A549 (cell line): Measurements from ENCODE around the gene ESRRB. TPM values are rescaled to one million over a fixed set of nuclear protein-coding genes. Genes with fewer than 3 reads are reported as not detected.

Source experiments
- ATAC-seq, 2 experiments: fragments of 200-7000 bp in 1 of 2; fragments of >200 bp in 1 of 2; cut with Nextera tagmentation in 1 of 2; cut with Tn5 transposase in 1 of 2; 3 replicates each; pipeline versions ENCODE4 v1.8.0 to v1.9.1; 2018 to 2020; ENCODE audit warnings: mild to moderate bottlenecking in 1 of 2, moderate library complexity in 1 of 2
- CTCF ChIA-PET: fragments of 300-600 bp; sonication (Branson Sonifier 250); formaldehyde crosslinking; extraction: SDS; loops from one replicate; lab custom pipeline; 2021; ENCODE audit warnings: antibody characterized with exemption, inconsistent platforms; lab: Yijun Ruan, JAX
- POLR2A ChIA-PET: fragments of 350-600 bp; formaldehyde crosslinking; extraction: SDS; loops from one replicate; lab custom pipeline; 2021; ENCODE audit warnings: antibody characterized with exemption, inconsistent platforms; lab: Yijun Ruan, JAX
- DNase-seq, 2 experiments: peaks; one replicate each; pipeline versions ENCODE4 v3.0.0 to v3.0.0-alpha.2; 2011 to 2016; ENCODE audit warnings: low read depth in 1 of 2, low spot score in 1 of 2
- FAIRE-seq: peaks from 2 replicates; lab custom pipeline; 2011; peaks lifted over from hg19 to GRCh38; lab: Jason Lieb, UNC
- H3K27ac ChIP-seq, 2 experiments: fragments of >200 bp; sonication (Bioruptor Twin); formaldehyde crosslinking; 3 replicates each; pipeline ENCODE4 v1.5.1; 2016 to 2017
- H3K4me1 ChIP-seq: fragments of >200 bp; sonication (Bioruptor Twin); formaldehyde crosslinking; 3 replicates; pipeline ENCODE4 v1.6.1; 2016
- H3K4me2 ChIP-seq: fragments of >200 bp; sonication (Bioruptor Twin); formaldehyde crosslinking; 3 replicates; pipeline ENCODE4 v1.6.1; 2016
- H3K4me3 ChIP-seq: fragments of >200 bp; sonication (Bioruptor Twin); formaldehyde crosslinking; 3 replicates; pipeline ENCODE4 v1.5.1; 2016
- H3K9me3 ChIP-seq: fragments of >200 bp; sonication (Bioruptor Twin); formaldehyde crosslinking; 3 replicates; pipeline ENCODE4 v1.6.1; 2016
- ATOH8 ChIP-seq: fragments of 250-450 bp; sonication (Bioruptor Pico); IDR thresholded peaks from 2 replicates; pipeline ENCODE4 v1.5.0; 2020; ENCODE audit warnings: low read depth, mild to moderate bottlenecking, moderate library complexity
- BHLHE40 ChIP-seq: IDR thresholded peaks from 2 replicates; pipeline ENCODE4 v1.6.1; 2012; ENCODE audit warnings: low read depth, low read length, inconsistent platforms
- CBX8 ChIP-seq: fragments of 200-600 bp; sonication (generic); IDR thresholded peaks from 2 replicates; pipeline ENCODE4 v1.6.1; 2016
- CEBPB ChIP-seq, 2 experiments: fragments of >200 bp in 1 of 2; sonication (Bioruptor Twin) in 1 of 2; formaldehyde crosslinking in 1 of 2; IDR thresholded peaks; 2 replicates each; pipeline ENCODE4 v1.6.1; 2012 to 2016
- ELK1 ChIP-seq: fragments of 150-350 bp; IDR thresholded peaks from 2 replicates; pipeline ENCODE4 v1.6.1; 2014; ENCODE audit warnings: low read depth, mild to moderate bottlenecking, low read length
- EP300 ChIP-seq, 2 experiments: fragments of >200 bp; sonication (Bioruptor Twin); formaldehyde crosslinking; IDR thresholded peaks; 2 replicates in 1 of 2; 3 replicates in 1 of 2; pipeline ENCODE4 v1.6.1; 2016 to 2017
- FOSL2 ChIP-seq, 2 experiments: fragments of 450-650 bp in 1 of 2; fragments of >200 bp in 1 of 2; sonication (Bioruptor Twin) in 1 of 2; formaldehyde crosslinking; IDR thresholded peaks; 2 replicates each; pipeline versions ENCODE4 v1.5.0 to v1.6.1; 2016 to 2020; ENCODE audit warnings: mild to moderate bottlenecking in 1 of 2, moderate library complexity in 1 of 2
- FOXS1 ChIP-seq: fragments of 250-450 bp; sonication (Bioruptor Pico); IDR thresholded peaks from 2 replicates; pipeline ENCODE4 v1.5.0; 2020; ENCODE audit warnings: mild to moderate bottlenecking, moderate library complexity
- HDAC2 ChIP-seq: fragments of 200-600 bp; sonication (generic); IDR thresholded peaks from 2 replicates; pipeline ENCODE4 v1.6.1; 2016
- HES2 ChIP-seq: fragments of >200 bp; sonication (Bioruptor Twin); formaldehyde crosslinking; IDR thresholded peaks from 2 replicates; pipeline ENCODE4 v1.6.1; 2016
- JUN ChIP-seq, 2 experiments: fragments of >200 bp; sonication (Bioruptor Twin); formaldehyde crosslinking; IDR thresholded peaks; 2 replicates in 1 of 2; 3 replicates in 1 of 2; pipeline ENCODE4 v1.6.1; 2016 to 2017
- JUNB ChIP-seq: fragments of >200 bp; sonication (Bioruptor Twin); formaldehyde crosslinking; IDR thresholded peaks from 2 replicates; pipeline ENCODE4 v1.6.1; 2016
- KDM1A ChIP-seq: fragments of 200-600 bp; sonication (generic); IDR thresholded peaks from 2 replicates; pipeline ENCODE4 v1.6.1; 2016; ENCODE audit warnings: low read depth, mild to moderate bottlenecking
- MAFK ChIP-seq: fragments of 450-650 bp; IDR thresholded peaks from 2 replicates; pipeline ENCODE4 v1.6.1; 2014; ENCODE audit not compliant: partially characterized antibody
- MAZ ChIP-seq: fragments of 150-350 bp; IDR thresholded peaks from 2 replicates; pipeline ENCODE4 v1.6.1; 2014; ENCODE audit warnings: antibody characterized with exemption, low read depth, low read length, borderline replicate concordance
- PBX3 ChIP-seq: IDR thresholded peaks from 2 replicates; pipeline ENCODE4 v1.6.1; 2012
- PHF8 ChIP-seq: fragments of 200-600 bp; sonication (generic); IDR thresholded peaks from 2 replicates; pipeline ENCODE4 v1.6.1; 2016; ENCODE audit warnings: low read depth, mild to moderate bottlenecking, antibody characterized with exemption, moderate library complexity, borderline replicate concordance
- RFX5 ChIP-seq: fragments of 450-650 bp; IDR thresholded peaks from 2 replicates; pipeline ENCODE4 v1.7.1; 2014; ENCODE audit warnings: antibody characterized with exemption, mild to moderate bottlenecking, moderate library complexity
- SREBF2 ChIP-seq: fragments of 450-650 bp; IDR thresholded peaks from 2 replicates; pipeline ENCODE4 v1.6.1; 2014; ENCODE audit warnings: mild to moderate bottlenecking, moderate library complexity
- TFCP2L1 ChIP-seq: fragments of 250-450 bp; sonication (Bioruptor Pico); IDR thresholded peaks from 2 replicates; pipeline ENCODE4 v1.5.0; 2021; ENCODE audit warnings: mild to moderate bottlenecking
- USF2 ChIP-seq: fragments of 450-650 bp; IDR thresholded peaks from 2 replicates; pipeline ENCODE4 v1.6.1; 2014; ENCODE audit warnings: antibody characterized with exemption
- ZC3H11A ChIP-seq: fragments of 450-650 bp; IDR thresholded peaks from 2 replicates; pipeline ENCODE4 v1.6.1; 2014; ENCODE audit warnings: antibody characterized with exemption, mild to moderate bottlenecking
- ZSCAN20 ChIP-seq: fragments of 250-450 bp; sonication (Bioruptor Pico); IDR thresholded peaks from 2 replicates; pipeline ENCODE4 v1.8.0; 2022; ENCODE audit warnings: mild to moderate bottlenecking, moderate library complexity
- WGBS: methylation state at CpG from one replicate; pipeline ENCODE4 v1.1.6; 2017; ENCODE audit errors: missing lambda C conversion rate; 5-methylcytosine and 5-hydroxymethylcytosine counted together
- polyA plus RNA-seq, 4 experiments: library from polyadenylated mRNA; depleted of rRNA in 3 of 4; stranded (reverse); fragments of >200 nt; fragmentation: RNase III in 1 of 4; extraction: RNeasy Plus Mini Kit Qiagen cat#74134 plus additional on column Dnase treatment in 1 of 4; gene quantifications; 2 replicates in 3 of 4; 3 replicates in 1 of 4; pipeline ENCODE4 v1.2.3, GENCODE V29; 2011 to 2017

ESRRB gene
- polyA plus RNA-seq, 2 of the 4 experiments (the other 2 are of a cell fraction): 0.15 to 0.19 TPM

GRCh38 chr14:76333664-76334063 is 42.3 kb upstream of the ESRRB start:
- no peak for FAIRE-seq
- no peak for ATAC-seq
- Histone ChIP-seq H3K9me3 (no peaks in the 10 kb centered on the region), H3K4me3 (no peak overlapping the region), H3K4me1 (no peaks in the 10 kb centered on the region), H3K27ac (no peak overlapping the region), H3K4me2 (no peak overlapping the region)
- no peak for DNase-seq
- CTCF ChIA-PET: interaction anchor here (1.2 to 5.7 kb wide), 2 partner anchors 15 to 19 kb away, joined by 3 to 38 read pairs; no protein-coding TSS in a partner anchor
- POLR2A ChIA-PET: no interaction called here
- 60% methylated on average over 6 of the region's 6 CpGs for WGBS
- TF ChIP-seq PBX3: no peak
- no peak for TF ChIP-seq SREBF2
- no peak for TF ChIP-seq ZC3H11A
- no peak for TF ChIP-seq ATOH8 (CRISPR knock-in tag)
- TF ChIP-seq ZSCAN20 (CRISPR knock-in tag): no peak
- TF ChIP-seq EP300 (IDR thresholded peaks at IDR 0.05): no peak
- no peak for TF ChIP-seq BHLHE40

- ATAC-seq: no peak
- no peaks in the 10 kb centered on the region for H3K9me3 ChIP-seq
Measured at GRCh38 chr14:76334316-76334715, 41.6 kb upstream of the ESRRB start.

More at GRCh38 chr14:76334316-76334715, 41.6 kb upstream of the ESRRB start:
- no peaks in the 10 kb centered on the region for H3K4me1 ChIP-seq
- no peak overlapping the region for H3K27ac ChIP-seq
- ChIA-PET CTCF (interaction anchor here (1.2 to 5.7 kb wide), 2 partner anchors 15 to 18 kb away, joined by 3 to 38 read pairs; no protein-coding TSS in a partner anchor), POLR2A (no interaction called here)
- WGBS: 89% methylated on average over 11 of the region's 11 CpGs
- no peak for DNase-seq
- no peak overlapping the region for H3K4me3 ChIP-seq
- TF ChIP-seq FOSL2 (IDR thresholded peaks at IDR 0.05): no peak
- no peak for TF ChIP-seq FOSL2 (CRISPR knock-in tag; IDR thresholded peaks at IDR 0.05)
- no peak for TF ChIP-seq RFX5
- TF ChIP-seq TFCP2L1: no peak
- TF ChIP-seq CEBPB (IDR thresholded peaks at IDR 0.05): no peak
- no peak for TF ChIP-seq MAFK
- no peak for TF ChIP-seq ELK1
- no peak for TF ChIP-seq ZC3H11A
- no peak for TF ChIP-seq FOXS1 (CRISPR knock-in tag)
- no peak for TF ChIP-seq USF2
- no peak for TF ChIP-seq KDM1A
- no peak for TF ChIP-seq CBX8
- TF ChIP-seq PBX3: no peak
- TF ChIP-seq MAZ: no peak
- TF ChIP-seq JUNB: no peak
- no peak for TF ChIP-seq HES2
- TF ChIP-seq PHF8: no peak
- no peak for TF ChIP-seq BHLHE40
- no peak for TF ChIP-seq HDAC2
- TF ChIP-seq JUN (IDR thresholded peaks at IDR 0.05): no peak
- no peak for FAIRE-seq
- no peak overlapping the region for H3K4me2 ChIP-seq
